ENCODE results near the gene PLXNA4.
A peak's percentile ranks its signal among the peaks of the same experiment; 100 is the strongest.
"Not testable (repeated sequence)": the region's sequence is repeated elsewhere in the genome, so short reads cannot be mapped to it uniquely, and the experiment has no call there.

The PLXNA4 gene

GRCh38 chr7:132604121-132604520 is 27.9 kb upstream of the PLXNA4 start:
- Mint-ChIP-seq H3K36me3 (no peaks in the 10 kb centered on the region), H3K9me3 (no peaks in the 10 kb centered on the region), H3K4me1 (no peaks in the 10 kb centered on the region)

GRCh38 chr7:132603220-132603833 is 27.1 kb upstream of the PLXNA4 start:
- Mint-ChIP-seq H3K4me3 (no peak overlapping the region), H3K27me3 (peaks cover 17% of the 10 kb centered on the region), H3K4me1 (no peaks in the 10 kb centered on the region), H3K36me3 (no peaks in the 10 kb centered on the region), H3K9me3 (no peaks in the 10 kb centered on the region), H3K27ac (no peak overlapping the region)
- ATAC-seq, result no peak

More at GRCh38 chr7:132604121-132604520, 27.9 kb upstream of the PLXNA4 start:
- peak; percentile 18 for ATAC-seq
- H3K27me3 Mint-ChIP-seq, result peaks cover 13% of the 10 kb centered on the region
- no peak overlapping the region for H3K4me3 Mint-ChIP-seq
- no peak overlapping the region for H3K27ac Mint-ChIP-seq

GRCh38 chr7:132601783-132602182 is 25.5 kb upstream of the PLXNA4 start:
- ATAC-seq, result no peak
- no peaks in the 10 kb centered on the region for H3K36me3 Mint-ChIP-seq
- peaks cover 29% of the 10 kb centered on the region for H3K27me3 Mint-ChIP-seq
- H3K9me3 Mint-ChIP-seq, result no peaks in the 10 kb centered on the region
- no peak overlapping the region for H3K4me3 Mint-ChIP-seq
- H3K4me1 Mint-ChIP-seq, result no peaks in the 10 kb centered on the region
- no peak overlapping the region for H3K27ac Mint-ChIP-seq

GRCh38 chr7:132596588-132596987 is 20.3 kb upstream of the PLXNA4 start:
- H3K27me3 Mint-ChIP-seq, result peaks cover 15% of the 10 kb centered on the region
- H3K4me1 Mint-ChIP-seq, result no peaks in the 10 kb centered on the region
- H3K36me3 Mint-ChIP-seq, result no peaks in the 10 kb centered on the region
- no peak for ATAC-seq
- H3K4me3 Mint-ChIP-seq, result no peak overlapping the region
- no peaks in the 10 kb centered on the region for H3K9me3 Mint-ChIP-seq
- no peak overlapping the region for H3K27ac Mint-ChIP-seq

GRCh38 chr7:132594741-132595140 is 18.5 kb upstream of the PLXNA4 start:
- peaks cover 15% of the 10 kb centered on the region for H3K27me3 Mint-ChIP-seq
- not testable (repeated sequence) for H3K4me3 Mint-ChIP-seq, H3K4me1 Mint-ChIP-seq, H3K36me3 Mint-ChIP-seq, ATAC-seq, H3K27ac Mint-ChIP-seq, H3K9me3 Mint-ChIP-seq

- Mint-ChIP-seq H3K9me3 (peaks cover 3% of the 10 kb centered on the region), H3K27ac (no peak overlapping the region), H3K4me1 (no peaks in the 10 kb centered on the region), H3K27me3 (peaks cover 14% of the 10 kb centered on the region), H3K36me3 (no peaks in the 10 kb centered on the region), H3K4me3 (no peak overlapping the region)
- no peak for ATAC-seq
These were observed 16.7 kb upstream of the PLXNA4 start for GRCh38 chr7:132592936-132593335.

GRCh38 chr7:132592231-132592920 is 16.1 kb upstream of the PLXNA4 start:
- H3K9me3 Mint-ChIP-seq, result peaks cover 3% of the 10 kb centered on the region
- H3K4me3 Mint-ChIP-seq, result no peak overlapping the region
- no peak for ATAC-seq
- H3K4me1 Mint-ChIP-seq, result no peaks in the 10 kb centered on the region
- no peak overlapping the region for H3K27ac Mint-ChIP-seq
- peaks cover 14% of the 10 kb centered on the region for H3K27me3 Mint-ChIP-seq
- H3K36me3 Mint-ChIP-seq, result no peaks in the 10 kb centered on the region

GRCh38 chr7:132590162-132590561 is 13.9 kb upstream of the PLXNA4 start:
- H3K9me3 Mint-ChIP-seq, result peaks cover 3% of the 10 kb centered on the region
- ATAC-seq, result no peak
- H3K36me3 Mint-ChIP-seq, result no peaks in the 10 kb centered on the region
- no peaks in the 10 kb centered on the region for H3K4me1 Mint-ChIP-seq
- H3K27me3 Mint-ChIP-seq, result peaks cover 13% of the 10 kb centered on the region
- H3K27ac Mint-ChIP-seq, result no peak overlapping the region
- H3K4me3 Mint-ChIP-seq, result no peak overlapping the region

- Mint-ChIP-seq H3K27me3 (peaks cover 13% of the 10 kb centered on the region), H3K36me3 (no peaks in the 10 kb centered on the region), H3K4me1 (no peaks in the 10 kb centered on the region), H3K27ac (no peak overlapping the region), H3K4me3 (no peak overlapping the region), H3K9me3 (peaks cover 3% of the 10 kb centered on the region)
- ATAC-seq, result no peak
These were observed 12.3 kb upstream of the PLXNA4 start for GRCh38 chr7:132588596-132588995.

GRCh38 chr7:132584796-132585494 is 8.7 kb upstream of the PLXNA4 start:
- H3K9me3 Mint-ChIP-seq, result no peaks in the 10 kb centered on the region
- no peaks in the 10 kb centered on the region for H3K36me3 Mint-ChIP-seq
- no peak overlapping the region for H3K27ac Mint-ChIP-seq
- no peak overlapping the region for H3K4me3 Mint-ChIP-seq
- no peak for ATAC-seq
- H3K4me1 Mint-ChIP-seq, result no peaks in the 10 kb centered on the region
- peaks cover 29% of the 10 kb centered on the region for H3K27me3 Mint-ChIP-seq

- Mint-ChIP-seq H3K27ac (no peak overlapping the region), H3K4me3 (no peak overlapping the region), H3K36me3 (no peaks in the 10 kb centered on the region), H3K9me3 (no peaks in the 10 kb centered on the region), H3K4me1 (no peaks in the 10 kb centered on the region), H3K27me3 (peaks cover 44% of the 10 kb centered on the region)
- no peak for ATAC-seq
These were observed 5.2 kb upstream of the PLXNA4 start for GRCh38 chr7:132581431-132581830.

- no peak for ATAC-seq
- H3K4me1 Mint-ChIP-seq, result no peaks in the 10 kb centered on the region
- H3K27me3 Mint-ChIP-seq, result peaks cover 47% of the 10 kb centered on the region
- H3K9me3 Mint-ChIP-seq, result no peaks in the 10 kb centered on the region
- no peaks in the 10 kb centered on the region for H3K36me3 Mint-ChIP-seq
- H3K27ac Mint-ChIP-seq, result no peak overlapping the region
- no peak overlapping the region for H3K4me3 Mint-ChIP-seq
These were observed 4.5 kb upstream of the PLXNA4 start for GRCh38 chr7:132580717-132581285.

GRCh38 chr7:132580277-132580676 is 4.0 kb upstream of the PLXNA4 start:
- no peak for ATAC-seq
- Mint-ChIP-seq H3K4me1 (peaks cover 2% of the 10 kb centered on the region), H3K4me3 (no peak overlapping the region), H3K36me3 (no peaks in the 10 kb centered on the region), H3K9me3 (no peaks in the 10 kb centered on the region), H3K27ac (no peak overlapping the region), H3K27me3 (peaks cover 52% of the 10 kb centered on the region)

- Mint-ChIP-seq H3K36me3 (no peaks in the 10 kb centered on the region), H3K4me3 (no peak overlapping the region), H3K9me3 (no peaks in the 10 kb centered on the region), H3K27ac (no peak overlapping the region), H3K4me1 (peaks cover 7% of the 10 kb centered on the region), H3K27me3 (peaks cover 61% of the 10 kb centered on the region)
- no peak for ATAC-seq
These were observed 3.1 kb upstream of the PLXNA4 start for GRCh38 chr7:132579260-132579899.

GRCh38 chr7:132578826-132579225 is 2.6 kb upstream of the PLXNA4 start:
- Mint-ChIP-seq H3K4me1 (peaks cover 7% of the 10 kb centered on the region), H3K27me3 (peaks cover 67% of the 10 kb centered on the region)
- no peak for ATAC-seq

More at GRCh38 chr7:132578826-132579225, 2.6 kb upstream of the PLXNA4 start:
- no peak overlapping the region for H3K27ac Mint-ChIP-seq
- no peak overlapping the region for H3K4me3 Mint-ChIP-seq
- no peaks in the 10 kb centered on the region for H3K36me3 Mint-ChIP-seq
- no peaks in the 10 kb centered on the region for H3K9me3 Mint-ChIP-seq

All from stimulated activated memory B cell treated with anti-CD40 and anti-IgM and Interleukin-4, amounts not matched to agents 10 μg/mL and 1 μg/mL and 100 μg/mL, for 72 hours (primary cell).